CD14-positive monocyte (primary cell): ENCODE measurements around the gene C5orf15. TPM values are rescaled to one million over a fixed set of nuclear protein-coding genes. Genes with fewer than 3 reads are reported as not detected.
A peak's percentile ranks its signal among the peaks of the same experiment; 100 is the strongest.

Experiments
- DNase-seq, 3 donors: peaks; one replicate each; pipeline ENCODE4 v3.0.0-alpha.2; 2011 to 2022
- H2AFZ ChIP-seq: 2 replicates; pipeline ENCODE4 v1.6.0; 2012; ENCODE audit warnings: mild to moderate bottlenecking, low read depth, low read length, inconsistent platforms; ENCODE audit not compliant: insufficient read depth, poor library complexity, severe bottlenecking
- H3K27ac ChIP-seq, 2 donors: 1 replicate in 1 of 2; 2 replicates in 1 of 2; pipeline ENCODE4 v1.5.1; 2012 to 2013; ENCODE audit warnings: low read length in 2 of 2, control low read depth in 1 of 2, inconsistent platforms in 1 of 2, low read depth in 1 of 2, mild to moderate bottlenecking in 1 of 2
- H3K27me3 ChIP-seq, 2 donors: one replicate each; pipeline versions ENCODE4 v1.6.0 to v1.6.1; 2011 to 2013; ENCODE audit warnings: low read length in 2 of 2; ENCODE audit not compliant: control insufficient read depth in 2 of 2, insufficient read depth in 2 of 2
- H3K36me3 ChIP-seq, 2 donors: replicated peaks in 1 of 2; 1 replicate in 1 of 2; 2 replicates in 1 of 2; pipeline versions ENCODE4 v1.5.1 to v1.6.1; 2012 to 2013; ENCODE audit warnings: low read length in 2 of 2, control low read depth in 1 of 2, inconsistent platforms in 1 of 2, mild to moderate bottlenecking in 1 of 2; ENCODE audit not compliant: insufficient read depth in 2 of 2, control insufficient read depth in 1 of 2
- H3K4me1 ChIP-seq, 2 donors: 1 replicate in 1 of 2; 2 replicates in 1 of 2; pipeline versions ENCODE4 v1.5.1 to v1.6.1; 2012 to 2013; ENCODE audit warnings: low read length in 2 of 2, control low read depth in 1 of 2, inconsistent platforms in 1 of 2, mild to moderate bottlenecking in 1 of 2, moderate library complexity in 1 of 2; ENCODE audit not compliant: insufficient read depth in 2 of 2, control insufficient read depth in 1 of 2
- H3K4me2 ChIP-seq: replicated peaks from 2 replicates; pipeline ENCODE3; 2012; ENCODE audit warnings: low read length, moderate library complexity, mild to moderate bottlenecking; ENCODE audit not compliant: poor library complexity, severe bottlenecking; ENCODE audit errors: extremely low read depth
- H3K4me3 ChIP-seq, 3 experiments: fragments of 200-600 bp in 1 of 3; sonication (generic) in 1 of 3; replicated peaks in 1 of 3; 1 replicate in 2 of 3; 2 replicates in 1 of 3; pipeline ENCODE4 v1.5.1; 2011 to 2013; ENCODE audit warnings: low read length in 3 of 3, mild to moderate bottlenecking in 3 of 3, control low read depth in 2 of 3, low read depth in 2 of 3, inconsistent platforms in 1 of 3, moderate library complexity in 1 of 3
- H3K79me2 ChIP-seq: 2 replicates; pipeline ENCODE4 v1.6.0; 2012; ENCODE audit warnings: mild to moderate bottlenecking, control low read depth, inconsistent platforms, low read length, moderate library complexity; ENCODE audit not compliant: insufficient read depth
- H3K9ac ChIP-seq: 2 replicates; pipeline ENCODE4 v1.6.0; 2017; ENCODE audit warnings: low read length, mild to moderate bottlenecking; ENCODE audit not compliant: insufficient read depth, poor library complexity, severe bottlenecking
- H3K9me3 ChIP-seq, 2 donors: replicated peaks in 1 of 2; 1 replicate in 1 of 2; 2 replicates in 1 of 2; pipeline versions ENCODE4 v1.5.1 to v1.6.1; 2012 to 2013; ENCODE audit warnings: low read length in 2 of 2, control low read depth in 1 of 2; ENCODE audit not compliant: control insufficient read depth in 1 of 2, insufficient read depth in 1 of 2
- H4K20me1 ChIP-seq: 2 replicates; pipeline ENCODE4 v1.6.0; 2012; ENCODE audit warnings: mild to moderate bottlenecking, low read length, control low read depth, moderate library complexity; ENCODE audit not compliant: insufficient read depth
- H3K27ac Mint-ChIP-seq, 7 donors: one replicate each; pipeline ENCODE4 v1.8.0; 2020; ENCODE audit warnings: mild to moderate bottlenecking in 7 of 7, mixed read lengths in 7 of 7, moderate library complexity in 6 of 7, inconsistent platforms in 2 of 7
- H3K27me3 Mint-ChIP-seq, 3 donors: one replicate each; pipeline ENCODE4 v1.8.0; 2021 to 2022; ENCODE audit warnings: low read depth in 3 of 3, mild to moderate bottlenecking in 3 of 3, mixed read lengths in 3 of 3, moderate library complexity in 3 of 3, inconsistent platforms in 1 of 3
- H3K36me3 Mint-ChIP-seq, 2 donors: one replicate each; pipeline ENCODE4 v1.8.0; 2020; ENCODE audit warnings: mixed read lengths in 2 of 2, inconsistent platforms in 1 of 2, mild to moderate bottlenecking in 1 of 2
- H3K4me1 Mint-ChIP-seq: one replicate; pipeline ENCODE4 v1.8.0; 2020; ENCODE audit warnings: mild to moderate bottlenecking, mixed read lengths
- H3K4me3 Mint-ChIP-seq, 2 donors: one replicate each; pipeline ENCODE4 v1.8.0; 2020; ENCODE audit warnings: mild to moderate bottlenecking in 2 of 2, mixed read lengths in 2 of 2, moderate library complexity in 1 of 2
- H3K9me3 Mint-ChIP-seq, 7 donors: one replicate each; pipeline ENCODE4 v1.8.0; 2020 to 2022; ENCODE audit warnings: mixed read lengths in 7 of 7, mild to moderate bottlenecking in 6 of 7, moderate library complexity in 6 of 7, inconsistent platforms in 2 of 7
- WGBS: methylation state at CpG from one replicate; pipeline ENCODE4 v1.1.5; 2013; ENCODE audit warnings: missing lambda C conversion rate; ENCODE audit not compliant: insufficient coverage; 5-methylcytosine and 5-hydroxymethylcytosine counted together
- intact Hi-C, 2 donors: fragments of 100-400 bp; cut with micrococcal nuclease; formaldehyde crosslinking; loops; one replicate each; pipeline versions ENCODE4 v1.15.0 to v1.15.1; 2023
- polyA plus RNA-seq, 3 donors: library from polyadenylated mRNA; depleted of rRNA in 1 of 3; unstranded in 2 of 3; stranded (reverse) in 1 of 3; fragments of 300-500 nt in 2 of 3; fragments of >200 nt in 1 of 3; fragmentation: Illumina TruSeq in 2 of 3; gene quantifications; 1 replicate in 2 of 3; 2 replicates in 1 of 3; pipeline ENCODE4 v1.2.3, GENCODE V29; 2012 to 2021
- TF ChIP-seq, protein P1 (sequence below): fragments of 200-600 bp; IDR thresholded peaks from one replicate; pipeline ENCODE4 v1.8.0; 2022; ENCODE audit warnings: antibody characterized with exemption, mild to moderate bottlenecking

C5orf15 gene
- polyA plus RNA-seq, 3 donors: 38.0 to 59.2 (median 46.9) TPM

DNA sequence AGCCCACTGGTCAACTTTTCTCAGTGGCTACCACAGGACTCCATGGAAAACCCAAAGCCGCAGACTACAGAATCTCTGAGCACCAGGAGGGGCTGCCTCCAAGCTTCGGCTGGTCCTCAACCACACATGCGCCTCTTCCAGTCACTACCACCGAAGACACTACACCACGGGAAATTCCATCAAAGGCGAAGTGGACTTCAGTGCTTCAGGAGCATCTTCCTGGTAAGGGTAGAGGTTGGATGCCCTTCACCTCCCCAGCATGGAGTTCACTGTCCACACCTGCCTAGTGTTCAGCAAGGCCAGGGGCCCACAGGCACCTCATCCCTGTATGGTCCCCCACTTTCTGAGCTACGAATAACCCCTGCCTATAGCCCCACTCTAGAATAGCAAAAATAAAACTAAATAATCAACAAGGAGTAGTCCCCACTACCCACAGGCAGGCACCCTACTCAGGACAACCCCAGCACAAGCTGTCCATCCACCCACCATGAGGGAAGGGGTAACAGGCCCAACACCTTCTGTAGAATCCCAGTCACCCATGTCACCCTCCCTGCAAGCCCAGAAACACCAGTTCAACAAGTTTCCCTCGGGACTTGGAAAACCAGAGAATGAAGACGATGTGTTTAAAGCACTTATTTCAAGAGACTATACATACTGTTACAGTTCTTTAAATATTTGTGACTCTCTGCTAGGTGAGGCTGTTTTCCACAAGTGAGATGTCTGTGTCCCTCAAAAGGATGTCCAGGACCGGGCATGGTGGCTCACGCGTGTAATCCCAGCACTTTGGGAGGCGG, 33.7 kb upstream of the C5orf15 start:
- peaks cover 14 to 18% of the 10 kb centered on the region in 2 donors for H3K36me3 Mint-ChIP-seq
- TF ChIP-seq, protein P1, sequence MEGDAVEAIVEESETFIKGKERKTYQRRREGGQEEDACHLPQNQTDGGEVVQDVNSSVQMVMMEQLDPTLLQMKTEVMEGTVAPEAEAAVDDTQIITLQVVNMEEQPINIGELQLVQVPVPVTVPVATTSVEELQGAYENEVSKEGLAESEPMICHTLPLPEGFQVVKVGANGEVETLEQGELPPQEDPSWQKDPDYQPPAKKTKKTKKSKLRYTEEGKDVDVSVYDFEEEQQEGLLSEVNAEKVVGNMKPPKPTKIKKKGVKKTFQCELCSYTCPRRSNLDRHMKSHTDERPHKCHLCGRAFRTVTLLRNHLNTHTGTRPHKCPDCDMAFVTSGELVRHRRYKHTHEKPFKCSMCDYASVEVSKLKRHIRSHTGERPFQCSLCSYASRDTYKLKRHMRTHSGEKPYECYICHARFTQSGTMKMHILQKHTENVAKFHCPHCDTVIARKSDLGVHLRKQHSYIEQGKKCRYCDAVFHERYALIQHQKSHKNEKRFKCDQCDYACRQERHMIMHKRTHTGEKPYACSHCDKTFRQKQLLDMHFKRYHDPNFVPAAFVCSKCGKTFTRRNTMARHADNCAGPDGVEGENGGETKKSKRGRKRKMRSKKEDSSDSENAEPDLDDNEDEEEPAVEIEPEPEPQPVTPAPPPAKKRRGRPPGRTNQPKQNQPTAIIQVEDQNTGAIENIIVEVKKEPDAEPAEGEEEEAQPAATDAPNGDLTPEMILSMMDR: no peak
- Histone ChIP-seq H3K27me3 (peaks cover 0 to 12% of the 10 kb centered on the region in 2 donors), H3K4me3 (no peak overlapping the region), H3K9me3 (no peaks in the 10 kb centered on the region), H4K20me1 (peaks cover 67% of the 10 kb centered on the region), H3K4me1 (peaks cover 23 to 28% of the 10 kb centered on the region in 2 donors), H3K79me2 (peaks cover 65% of the 10 kb centered on the region), H2AFZ (no peak overlapping the region), H3K9ac (no peak overlapping the region), H3K27ac (no peak overlapping the region), H3K4me2 (no peak overlapping the region), H3K36me3 (peaks cover 5 to 18% of the 10 kb centered on the region in 2 donors)
- H3K4me3 Mint-ChIP-seq: no peak overlapping the region
- WGBS: 94% methylated on average over 5 of the region's 13 CpGs
- H3K27me3 Mint-ChIP-seq: peaks cover 16 to 19% (median 18%) of the 10 kb centered on the region in 3 donors
- peaks cover 0 to 2% (median 0%) of the 10 kb centered on the region in 7 donors for H3K9me3 Mint-ChIP-seq
- no peak for DNase-seq
- peak overlapping the region in 1 of 7 donors; percentile 32 for H3K27ac Mint-ChIP-seq
- intact Hi-C loops: no loop called here
- H3K4me1 Mint-ChIP-seq: peaks cover 33% of the 10 kb centered on the region

DNA sequence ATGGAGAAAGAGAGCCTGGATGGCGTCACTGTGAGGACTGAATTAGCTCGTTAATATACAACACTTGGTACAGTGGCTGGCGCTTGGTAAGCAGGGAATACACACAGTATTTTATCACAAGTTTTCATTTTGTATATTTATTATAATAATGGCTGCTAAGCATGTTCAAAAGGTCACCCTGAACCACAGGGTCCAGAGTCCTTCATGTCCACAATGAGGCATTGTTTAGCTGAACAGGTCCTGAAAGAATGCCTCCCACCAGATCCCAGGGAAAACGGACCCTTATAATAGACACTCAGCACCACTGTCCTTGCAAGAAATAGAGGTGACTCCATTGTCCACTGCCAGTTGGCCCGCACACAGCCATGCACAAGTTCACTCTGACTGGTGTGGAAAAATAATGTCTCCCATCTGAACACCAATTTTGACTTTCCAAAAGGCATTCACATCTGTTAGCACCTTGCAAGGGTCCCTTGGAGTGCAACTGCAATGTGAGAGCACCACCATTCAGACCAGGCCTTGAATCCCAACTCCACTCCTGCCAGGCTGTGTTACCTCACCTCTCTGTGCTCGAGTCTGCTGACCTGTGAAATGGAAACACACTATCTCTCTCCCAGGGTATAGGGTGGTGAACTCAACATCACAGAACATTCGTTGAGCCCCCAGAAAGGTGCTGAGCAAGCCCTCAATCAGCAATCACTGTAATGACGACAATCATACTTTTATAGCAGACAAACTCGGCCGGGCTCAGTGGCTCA, 32.5 kb upstream of the C5orf15 start:
- Mint-ChIP-seq H3K27ac (no peak overlapping the region), H3K27me3 (peaks cover 4 to 7% (median 6%) of the 10 kb centered on the region in 3 donors), H3K36me3 (peaks cover 14 to 18% of the 10 kb centered on the region in 2 donors), H3K4me3 (no peak overlapping the region), H3K9me3 (peaks cover 0 to 1% (median 0%) of the 10 kb centered on the region in 7 donors), H3K4me1 (peaks cover 35% of the 10 kb centered on the region)
- Histone ChIP-seq H3K79me2 (peaks cover 78% of the 10 kb centered on the region), H3K4me2 (no peak overlapping the region), H3K4me3 (no peak overlapping the region), H3K9me3 (no peaks in the 10 kb centered on the region), H3K36me3 (peaks cover 5 to 18% of the 10 kb centered on the region in 2 donors), H3K9ac (no peak overlapping the region), H4K20me1 (peaks cover 79% of the 10 kb centered on the region), H3K27ac (no peak overlapping the region), H2AFZ (no peak overlapping the region), H3K27me3 (peaks cover 0 to 4% of the 10 kb centered on the region in 2 donors), H3K4me1 (peaks cover 20 to 26% of the 10 kb centered on the region in 2 donors)
- WGBS: 91% methylated on average over 4 of the region's 10 CpGs
- intact Hi-C loops: no loop called here
- no peak for DNase-seq
- TF ChIP-seq, protein P1: no peak
